ENCODE data around the gene TSPAN10. TPM values are rescaled to one million over a fixed set of nuclear protein-coding genes. Genes with fewer than 3 reads are reported as not detected.

Gene TSPAN10
- total RNA-seq, 1 donor from 2014 or later = 1.6 TPM

DNA sequence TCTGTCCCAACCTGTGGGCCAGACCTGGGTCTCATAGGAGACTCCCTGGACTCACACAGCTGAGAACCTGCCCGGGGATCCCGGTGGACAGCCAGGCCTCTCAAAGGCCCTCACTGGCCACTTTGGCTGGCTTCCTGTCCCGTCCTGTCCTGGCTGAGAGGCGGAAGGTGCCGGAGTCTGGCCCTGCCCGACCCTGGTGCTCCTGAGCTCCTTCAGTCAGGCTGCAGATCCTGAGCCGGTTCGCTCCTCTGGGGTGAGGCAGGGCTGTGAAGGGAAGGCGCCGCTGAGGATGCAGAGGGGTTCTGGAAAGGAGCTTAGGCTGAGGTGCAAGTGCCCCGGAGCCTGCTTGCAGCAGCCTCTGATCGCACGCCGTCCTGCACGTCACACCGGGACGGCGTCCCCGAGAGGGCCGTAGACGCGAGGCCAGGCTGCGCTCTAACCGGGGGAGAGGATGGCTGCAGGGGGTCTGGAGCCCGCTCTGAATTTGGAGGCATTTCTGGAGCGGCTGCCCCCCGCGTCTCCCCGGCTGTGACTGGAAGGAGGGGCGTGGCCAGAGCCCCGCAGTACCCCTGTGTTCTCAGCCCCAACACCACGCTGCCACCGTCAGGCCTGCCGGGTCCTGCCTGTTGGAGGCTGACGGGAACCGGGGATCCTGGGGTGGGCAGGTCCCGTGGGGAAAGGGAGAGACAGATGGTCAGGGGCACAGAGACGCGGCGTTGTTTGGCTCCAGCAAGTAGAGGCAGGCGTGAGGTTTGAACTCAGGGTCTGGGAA is 51.0 kb downstream of the TSPAN10 start:
- DNase-seq (ENCODE audit: low spot score) = no peak

DNA sequence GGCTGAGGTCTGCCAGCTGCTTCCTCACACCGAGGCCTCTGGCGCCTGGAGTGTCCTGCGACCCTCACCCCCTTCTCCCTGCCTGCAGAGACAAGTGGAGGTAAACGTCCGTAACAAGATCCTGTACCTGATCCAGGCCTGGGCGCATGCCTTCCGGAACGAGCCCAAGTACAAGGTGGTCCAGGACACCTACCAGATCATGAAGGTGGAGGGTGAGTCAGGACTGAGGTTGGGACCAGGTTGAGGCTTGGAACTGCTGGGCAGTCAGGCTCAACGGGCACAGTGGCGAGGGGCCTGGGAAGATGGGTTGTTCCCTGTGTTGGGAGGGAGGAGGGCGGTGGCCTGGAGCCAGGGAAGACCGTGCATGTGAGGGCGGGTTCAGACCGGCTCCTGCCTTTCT is 51.6 kb downstream of the TSPAN10 start:
- no peak for DNase-seq (ENCODE audit: low spot score)

DNA sequence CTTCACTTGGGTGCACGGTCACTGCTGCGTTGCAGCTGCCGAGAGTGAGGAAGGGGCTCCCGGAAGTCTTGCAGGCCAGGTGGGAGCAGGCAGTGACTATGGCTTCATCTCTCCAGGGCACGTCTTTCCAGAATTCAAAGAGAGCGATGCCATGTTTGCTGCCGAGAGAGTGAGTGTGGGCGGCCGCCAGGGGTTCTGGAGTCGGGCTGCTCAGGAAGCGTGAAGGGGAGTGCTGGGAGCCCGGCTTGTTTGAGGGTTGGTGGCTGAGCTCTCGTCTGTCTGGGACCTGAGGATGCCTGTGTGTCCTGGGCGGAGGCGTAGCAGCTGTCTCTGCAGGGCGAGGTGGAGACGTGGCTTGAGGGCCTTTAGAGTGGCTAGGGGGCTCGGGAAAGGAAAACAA is 53.1 kb downstream of the TSPAN10 start:
- no peak for DNase-seq (ENCODE audit: low spot score)

DNA sequence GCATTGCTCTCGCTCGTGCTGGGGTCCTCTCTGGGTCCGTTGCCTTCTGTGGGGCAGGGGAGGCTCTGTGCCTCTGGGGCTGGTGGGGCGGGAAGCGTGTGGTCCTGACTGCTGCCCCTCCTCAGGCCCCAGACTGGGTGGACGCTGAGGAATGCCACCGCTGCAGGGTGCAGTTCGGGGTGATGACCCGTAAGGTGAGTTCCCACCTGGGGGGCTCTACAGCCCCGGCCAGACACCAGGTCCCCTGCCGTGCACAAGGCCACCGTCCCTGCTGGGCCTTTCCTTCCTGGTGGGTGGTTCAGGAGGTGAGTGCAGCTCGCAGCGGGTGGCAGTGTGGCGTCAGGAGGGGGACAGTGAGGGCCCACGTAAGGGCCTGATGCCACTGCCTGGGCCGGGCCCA is 53.6 kb downstream of the TSPAN10 start:
- DNase-seq (ENCODE audit: low spot score) = no peak

DNA sequence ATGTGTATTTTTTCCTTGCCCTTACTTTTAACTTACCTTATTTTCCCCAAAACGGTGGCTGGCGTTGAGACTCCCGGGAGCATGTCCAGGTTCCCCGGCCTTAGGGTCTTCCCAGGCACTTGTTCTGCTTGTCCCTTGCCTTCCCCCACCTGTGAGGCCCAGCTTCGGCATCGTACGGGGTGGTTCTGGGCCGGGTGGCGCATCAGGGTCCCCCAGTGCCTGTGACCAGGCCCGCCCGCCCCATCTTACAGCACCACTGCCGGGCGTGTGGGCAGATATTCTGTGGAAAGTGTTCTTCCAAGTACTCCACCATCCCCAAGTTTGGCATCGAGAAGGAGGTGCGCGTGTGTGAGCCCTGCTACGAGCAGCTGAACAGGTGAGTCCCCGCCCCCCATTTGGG is 54.2 kb downstream of the TSPAN10 start:
- no peak for DNase-seq (ENCODE audit: low spot score)

DNA sequence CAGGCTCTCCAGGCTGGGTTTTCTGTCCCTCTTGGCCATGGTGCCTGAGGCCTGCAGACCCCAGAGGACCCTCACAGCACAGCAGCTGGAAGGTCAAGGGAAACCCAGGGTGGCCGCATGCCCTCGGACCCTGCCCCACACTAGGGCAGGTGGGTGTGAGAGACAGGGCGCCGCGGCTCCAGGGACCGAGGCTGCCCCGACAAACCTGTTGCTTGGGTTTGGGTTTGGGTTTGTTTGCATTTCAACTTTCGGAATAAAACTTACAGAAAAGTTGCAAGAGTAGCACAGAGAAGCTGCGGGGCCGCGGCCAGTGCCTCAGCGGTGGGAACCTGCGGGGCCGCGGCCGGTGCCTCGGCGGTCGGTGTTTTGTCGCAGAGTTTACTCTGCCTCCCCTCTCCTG is 54.6 kb downstream of the TSPAN10 start:
- no peak for DNase-seq (ENCODE audit: low spot score)

DNA sequence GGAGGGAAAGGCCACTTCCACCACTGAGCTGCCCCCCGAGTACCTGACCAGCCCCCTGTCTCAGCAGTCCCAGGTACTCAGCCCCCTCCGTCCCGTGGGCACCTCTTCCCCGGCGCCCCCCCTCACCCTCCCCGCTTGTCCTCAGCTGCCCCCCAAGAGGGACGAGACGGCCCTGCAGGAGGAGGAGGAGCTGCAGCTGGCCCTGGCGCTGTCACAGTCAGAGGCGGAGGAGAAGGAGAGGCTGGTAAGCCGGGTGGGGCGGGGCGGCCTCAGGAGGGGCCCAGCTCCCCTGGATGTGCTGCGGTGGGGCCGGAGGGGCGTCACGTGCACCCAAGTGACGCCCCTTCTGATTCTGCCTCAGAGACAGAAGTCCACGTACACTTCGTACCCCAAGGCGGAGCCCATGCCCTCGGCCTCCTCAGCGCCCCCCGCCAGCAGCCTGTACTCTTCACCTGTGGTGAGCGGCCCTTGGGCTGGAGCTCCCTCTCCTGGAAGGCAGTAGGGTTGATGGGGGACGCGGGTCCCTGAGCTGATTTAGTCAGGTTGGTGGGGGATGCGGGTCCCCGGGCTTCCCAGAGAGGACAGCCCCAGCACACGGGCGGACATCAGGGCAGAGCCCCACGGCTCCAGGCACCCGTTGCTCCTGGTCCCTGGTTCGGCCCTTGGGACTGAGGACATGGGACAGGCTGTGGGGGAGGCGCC is 56.7 kb downstream of the TSPAN10 start:
- DNase-seq (ENCODE audit: low spot score) = no peak

DNA sequence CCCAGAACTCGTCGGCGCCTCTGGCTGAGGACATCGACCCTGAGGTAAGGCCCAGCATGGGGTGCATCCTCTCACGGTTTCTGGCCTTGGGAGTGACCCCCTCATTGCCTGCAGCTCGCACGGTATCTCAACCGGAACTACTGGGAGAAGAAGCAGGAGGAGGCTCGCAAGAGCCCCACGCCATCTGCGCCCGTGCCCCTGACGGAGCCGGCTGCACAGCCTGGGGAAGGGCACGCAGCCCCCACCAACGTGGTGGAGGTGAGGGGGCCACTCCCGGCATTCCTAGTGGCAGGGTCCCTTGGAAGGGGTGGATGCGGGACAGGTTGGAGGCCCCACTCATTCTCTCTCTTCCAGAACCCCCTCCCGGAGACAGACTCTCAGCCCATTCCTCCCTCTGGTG is 57.8 kb downstream of the TSPAN10 start:
- DNase-seq (ENCODE audit: low spot score) = no peak

DNA sequence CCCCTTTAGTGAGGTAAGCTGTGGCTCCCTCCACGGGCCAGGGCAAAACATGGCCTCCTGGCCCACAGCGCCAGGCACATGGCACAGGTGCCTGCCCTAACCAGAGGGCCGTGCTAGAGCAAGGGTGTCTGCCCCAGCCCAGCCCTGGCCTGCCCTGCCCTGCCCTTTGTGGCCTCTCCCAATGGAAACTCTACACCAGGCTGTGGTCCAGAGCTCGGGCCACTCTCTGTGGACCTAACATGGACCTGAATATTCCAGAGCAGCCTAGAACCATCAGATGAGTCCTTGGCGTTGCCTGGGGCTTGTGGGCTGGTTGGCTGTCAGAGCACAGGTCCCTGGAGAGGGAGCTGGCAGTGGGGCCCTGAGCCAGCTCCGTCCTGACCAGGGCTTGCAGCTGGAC is 58.2 kb downstream of the TSPAN10 start:
- DNase-seq (ENCODE audit: low spot score) = no peak

DNA sequence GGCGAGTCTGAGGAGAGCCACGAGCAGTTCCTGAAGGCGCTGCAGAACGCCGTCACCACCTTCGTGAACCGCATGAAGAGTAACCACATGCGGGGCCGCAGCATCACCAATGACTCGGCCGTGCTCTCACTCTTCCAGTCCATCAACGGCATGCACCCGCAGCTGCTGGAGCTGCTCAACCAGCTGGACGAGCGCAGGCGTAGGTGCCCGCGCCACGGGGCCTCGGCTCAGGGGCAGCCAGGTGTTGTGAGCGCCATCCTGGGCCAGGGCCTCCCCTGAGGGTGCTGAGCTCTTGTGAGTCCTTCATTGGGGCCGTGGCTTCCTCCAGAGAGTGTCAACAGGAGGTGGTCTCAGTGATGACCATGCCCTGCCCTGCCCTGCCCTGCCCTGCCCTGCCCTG is 58.8 kb downstream of the TSPAN10 start:
- no peak for DNase-seq (ENCODE audit: low spot score)

DNA sequence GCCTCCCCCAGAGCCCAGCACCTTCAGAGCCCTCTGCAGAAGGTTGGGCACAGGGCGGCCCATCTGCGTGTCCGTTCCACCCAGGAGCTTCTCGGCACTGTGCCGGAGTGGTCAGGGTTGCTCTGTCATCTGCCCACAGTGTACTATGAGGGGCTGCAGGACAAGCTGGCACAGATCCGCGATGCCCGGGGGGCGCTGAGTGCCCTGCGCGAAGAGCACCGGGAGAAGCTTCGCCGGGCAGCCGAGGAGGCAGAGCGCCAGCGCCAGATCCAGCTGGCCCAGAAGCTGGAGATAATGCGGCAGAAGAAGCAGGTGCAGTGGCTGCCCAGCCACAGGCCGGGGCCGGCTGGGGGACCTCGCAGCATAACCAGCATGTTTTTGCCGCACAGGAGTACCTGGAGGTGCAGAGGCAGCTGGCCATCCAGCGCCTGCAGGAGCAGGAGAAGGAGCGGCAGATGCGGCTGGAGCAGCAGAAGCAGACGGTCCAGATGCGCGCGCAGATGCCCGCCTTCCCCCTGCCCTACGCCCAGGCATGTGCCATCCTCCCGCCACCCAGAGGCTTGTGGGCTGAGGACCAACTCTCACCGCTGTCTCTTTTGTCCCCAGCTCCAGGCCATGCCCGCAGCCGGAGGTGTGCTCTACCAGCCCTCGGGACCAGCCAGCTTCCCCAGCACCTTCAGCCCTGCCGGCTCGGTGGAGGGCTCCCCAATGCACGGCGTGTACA is 59.4 kb downstream of the TSPAN10 start:
- no peak for DNase-seq (ENCODE audit: low spot score)

DNA sequence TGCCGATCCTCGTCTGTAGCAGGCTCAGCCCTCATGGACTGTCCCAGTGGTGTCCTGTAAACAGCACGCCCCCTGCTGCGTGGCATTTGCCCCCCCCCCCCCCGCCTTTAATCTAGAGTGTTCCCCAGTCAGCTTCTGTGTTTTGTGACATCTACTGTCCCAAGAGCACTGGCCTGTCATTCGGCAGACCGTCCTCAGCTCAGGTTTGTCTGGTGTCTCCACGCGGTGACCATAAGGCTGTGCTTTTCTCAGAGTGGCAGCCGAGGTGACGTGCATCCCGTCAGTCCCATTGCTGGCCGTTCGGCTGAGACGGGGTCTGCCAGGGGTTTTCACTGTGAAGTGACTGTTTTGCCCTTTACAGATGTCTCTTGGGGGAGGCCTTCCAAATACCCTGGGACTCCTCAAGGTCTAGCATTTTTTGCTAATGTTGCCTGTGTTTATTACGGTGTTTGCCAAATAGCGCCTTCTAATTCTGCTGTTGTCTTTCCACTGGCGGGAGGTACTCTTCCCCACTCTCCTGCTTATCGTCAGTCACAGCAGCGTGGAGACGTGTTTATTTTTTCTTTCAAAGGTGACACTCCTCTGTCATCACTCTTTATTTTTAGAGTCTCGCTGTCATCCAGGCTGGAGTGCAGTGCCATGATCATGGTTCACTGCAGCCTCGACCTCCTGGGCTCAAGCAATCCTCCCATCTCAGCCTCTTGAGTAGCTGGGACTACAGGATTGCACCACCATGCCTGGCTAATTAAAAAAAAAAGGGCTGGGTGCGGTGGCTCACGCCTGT is 60.5 kb downstream of the TSPAN10 start:
- no peak for DNase-seq (ENCODE audit: low spot score)

Other genes starting within 250 kb of the TSPAN10 start
- gene BAHCC1, start 241.7 kb upstream of the TSPAN10 start, total RNA-seq = 77.4 TPM
- gene ACTG1, start 124.4 kb upstream of the TSPAN10 start, total RNA-seq = 2,344 TPM
- gene FSCN2, start 108.8 kb upstream of the TSPAN10 start, total RNA-seq = 1.4 TPM
- 37.0 TPM for gene FAAP100, start 84.8 kb upstream of the TSPAN10 start, total RNA-seq
- 79.4 TPM for gene NPLOC4, start 84 bp upstream of the TSPAN10 start, total RNA-seq
- 0.32 TPM for gene PDE6G, start 19.3 kb downstream of the TSPAN10 start, total RNA-seq
- gene OXLD1, start 29.4 kb downstream of the TSPAN10 start, total RNA-seq = 38.4 TPM
- 20.3 TPM for gene CCDC137, start 29.5 kb downstream of the TSPAN10 start, total RNA-seq
- 37.6 TPM for gene ARL16, start 46.6 kb downstream of the TSPAN10 start, total RNA-seq
- 137 TPM for gene HGS, start 46.8 kb downstream of the TSPAN10 start, total RNA-seq
- 48.6 TPM for gene MRPL12, start 66.2 kb downstream of the TSPAN10 start, total RNA-seq
- 34.1 TPM for gene SLC25A10, start 75.1 kb downstream of the TSPAN10 start, total RNA-seq
- gene GCGR, start 167.0 kb downstream of the TSPAN10 start, total RNA-seq = 0.20 TPM
- 85.3 TPM for gene MCRIP1, start 196.1 kb downstream of the TSPAN10 start, total RNA-seq
- gene PPP1R27, start 197.9 kb downstream of the TSPAN10 start, total RNA-seq = not detected
- 611 TPM for gene P4HB, start 223.3 kb downstream of the TSPAN10 start, total RNA-seq
- 340 TPM for gene ARHGDIA, start 234.1 kb downstream of the TSPAN10 start, total RNA-seq

Measured in mucosa of gallbladder (tissue), 1 donor.